Effector memory CD8-positive, alpha-beta T cell (primary cell): Measurements from ENCODE around the gene ZFPM1.

Experiments
- ATAC-seq: fragments of 150-1000 bp; cut with Tn5 transposase; replicated peaks from 2 replicates; pipeline ENCODE4 v1.10.0; 2021; ENCODE audit warnings: mild to moderate bottlenecking, moderate library complexity
- DNase-seq, 3 experiments: peaks; one replicate each; pipeline ENCODE4 v3.0.0; 2021
- H3K27ac Mint-ChIP-seq, 2 donors: one replicate each; pipeline ENCODE4 v1.8.0; 2022; ENCODE audit warnings: mild to moderate bottlenecking in 2 of 2, mixed read lengths in 2 of 2, moderate library complexity in 2 of 2
- H3K27me3 Mint-ChIP-seq, 2 donors: one replicate each; pipeline ENCODE4 v1.8.0; 2022; ENCODE audit warnings: mixed read lengths in 2 of 2
- H3K36me3 Mint-ChIP-seq: one replicate; pipeline ENCODE4 v1.8.0; 2022; ENCODE audit warnings: mild to moderate bottlenecking, moderate library complexity, mixed read lengths; ENCODE audit not compliant: insufficient read depth
- H3K4me1 Mint-ChIP-seq, 2 donors: one replicate each; pipeline ENCODE4 v1.8.0; 2022; ENCODE audit warnings: low read depth in 2 of 2, mixed read lengths in 2 of 2
- H3K4me3 Mint-ChIP-seq, 2 donors: one replicate each; pipeline ENCODE4 v1.8.0; 2022; ENCODE audit warnings: mild to moderate bottlenecking in 2 of 2, mixed read lengths in 2 of 2, moderate library complexity in 2 of 2
- H3K9me3 Mint-ChIP-seq, 2 donors: one replicate each; pipeline ENCODE4 v1.8.0; 2022; ENCODE audit warnings: mixed read lengths in 2 of 2

Gene ZFPM1

DNA sequence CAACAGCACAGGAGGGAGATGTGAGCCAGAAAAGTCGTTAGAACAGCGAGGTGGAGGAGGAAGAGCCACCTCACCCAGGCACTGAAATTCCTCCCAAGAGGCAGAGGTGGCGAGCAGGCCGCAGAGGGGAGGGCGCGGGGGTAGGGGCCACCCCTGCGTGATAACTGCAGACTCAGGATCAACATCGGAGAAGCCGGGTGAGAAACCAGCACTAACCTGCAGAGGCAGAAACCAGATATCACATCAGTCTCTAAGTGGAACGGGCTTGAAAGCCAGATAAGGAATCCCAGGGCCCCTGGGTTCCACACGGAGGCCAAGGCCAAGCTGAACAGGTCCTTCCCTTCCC is 77.8 kb downstream of the ZFPM1 start:
- no peaks in the 10 kb centered on the region for H3K27me3 Mint-ChIP-seq
- no peak for DNase-seq
- no peak for ATAC-seq
- H3K4me3 Mint-ChIP-seq = no peak overlapping the region
- H3K36me3 Mint-ChIP-seq = peaks cover 33% of the 10 kb centered on the region
- H3K4me1 Mint-ChIP-seq = peaks cover 8% of the 10 kb centered on the region in 2 donors
- H3K27ac Mint-ChIP-seq = peak overlapping the region in 1 of 2 donors; percentile 65
- no peaks in the 10 kb centered on the region for H3K9me3 Mint-ChIP-seq

DNA sequence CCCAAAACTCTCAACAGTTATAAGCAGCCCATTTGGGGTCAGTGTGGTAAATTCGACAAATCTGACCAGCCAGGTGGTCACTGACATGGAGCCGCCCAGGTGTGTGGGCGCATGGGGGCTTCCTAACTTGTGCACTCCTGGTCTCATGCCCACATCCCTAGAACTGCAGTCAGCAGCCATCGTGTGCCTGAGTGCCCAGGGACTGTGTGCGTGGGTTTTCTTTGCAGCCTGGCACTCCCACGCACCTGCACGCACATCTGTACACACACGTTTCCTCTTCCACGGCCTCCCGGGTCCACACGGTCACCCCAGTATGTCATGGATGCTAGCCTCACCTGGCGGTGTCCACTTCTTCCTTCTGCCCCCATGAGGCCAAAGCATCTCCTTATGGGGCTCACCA is 78.3 kb downstream of the ZFPM1 start:
- no peaks in the 10 kb centered on the region for H3K27me3 Mint-ChIP-seq
- H3K4me1 Mint-ChIP-seq = peaks cover 10 to 11% of the 10 kb centered on the region in 2 donors
- DNase-seq (no peak), ATAC-seq (no peak)
- no peak overlapping the region for H3K4me3 Mint-ChIP-seq
- H3K9me3 Mint-ChIP-seq = no peaks in the 10 kb centered on the region
- H3K36me3 Mint-ChIP-seq = peaks cover 36% of the 10 kb centered on the region
- H3K27ac Mint-ChIP-seq = peak overlapping the region in 1 of 2 donors; percentile 31

DNA sequence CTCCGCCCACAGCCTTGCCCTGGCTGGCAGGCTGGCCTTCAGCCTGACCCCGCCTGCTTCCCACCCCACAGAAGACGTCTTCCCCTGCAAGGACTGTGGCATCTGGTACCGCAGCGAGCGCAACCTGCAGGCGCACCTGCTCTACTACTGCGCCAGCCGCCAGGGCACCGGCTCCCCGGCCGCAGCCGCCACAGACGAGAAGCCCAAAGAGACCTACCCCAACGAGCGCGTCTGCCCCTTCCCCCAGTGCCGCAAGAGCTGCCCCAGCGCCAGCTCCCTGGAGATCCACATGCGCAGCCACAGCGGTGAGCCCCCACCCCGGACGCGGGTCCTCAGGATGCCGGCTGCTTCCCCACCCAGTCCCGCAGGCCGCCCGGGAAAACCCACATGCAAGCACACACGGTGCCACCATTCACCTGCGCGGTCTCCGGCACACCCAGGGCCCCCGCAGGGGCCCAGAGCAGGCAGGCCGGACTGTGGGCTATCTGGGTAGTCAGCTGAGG is 78.9 kb downstream of the ZFPM1 start:
- H3K27me3 Mint-ChIP-seq = no peaks in the 10 kb centered on the region
- ATAC-seq (no peak), DNase-seq (no peak)
- H3K4me3 Mint-ChIP-seq = no peak overlapping the region
- H3K9me3 Mint-ChIP-seq = no peaks in the 10 kb centered on the region
- H3K27ac Mint-ChIP-seq = peak overlapping the region in 1 of 2 donors; percentile 31
- peaks cover 39% of the 10 kb centered on the region for H3K36me3 Mint-ChIP-seq
- H3K4me1 Mint-ChIP-seq = peaks cover 10 to 11% of the 10 kb centered on the region in 2 donors

DNA sequence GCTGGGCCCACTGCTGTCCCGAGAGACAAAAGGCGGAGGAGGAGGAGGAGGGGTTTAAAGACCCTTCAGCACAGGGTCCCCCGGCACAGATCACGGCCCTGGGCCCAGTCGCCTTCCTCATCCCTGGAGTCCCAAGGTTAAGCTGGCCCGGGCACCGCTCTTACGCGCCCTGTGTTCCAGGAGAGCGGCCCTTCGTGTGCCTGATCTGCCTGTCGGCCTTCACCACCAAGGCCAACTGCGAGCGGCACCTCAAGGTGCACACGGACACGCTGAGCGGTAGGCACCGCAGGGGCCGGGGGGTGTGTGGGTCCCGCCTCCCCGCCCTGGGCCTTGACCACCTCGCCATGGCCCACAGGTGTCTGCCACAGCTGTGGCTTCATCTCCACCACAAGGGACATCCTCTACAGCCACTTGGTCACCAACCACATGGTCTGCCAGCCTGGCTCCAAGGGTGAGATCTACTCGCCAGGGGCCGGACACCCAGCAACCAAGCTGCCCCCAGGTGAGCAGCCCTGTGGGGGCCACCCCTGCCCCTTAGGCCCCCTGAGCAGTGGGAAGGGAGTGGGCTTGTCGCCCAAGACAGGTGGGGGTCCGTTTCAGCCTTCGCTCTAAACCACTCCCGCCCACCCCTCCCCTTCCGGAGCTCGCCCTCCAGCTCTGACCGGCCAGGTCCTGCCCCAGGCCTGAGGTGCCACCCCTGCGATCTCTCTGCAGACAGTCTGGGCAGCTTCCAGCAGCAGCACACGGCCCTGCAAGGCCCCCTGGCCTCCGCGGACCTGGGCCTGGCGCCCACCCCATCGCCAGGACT is 79.6 kb downstream of the ZFPM1 start:
- H3K27ac Mint-ChIP-seq = no peak overlapping the region
- no peak overlapping the region for H3K4me3 Mint-ChIP-seq
- no peaks in the 10 kb centered on the region for H3K9me3 Mint-ChIP-seq
- H3K4me1 Mint-ChIP-seq = peaks cover 10 to 11% of the 10 kb centered on the region in 2 donors
- no peak for DNase-seq
- peaks cover 41% of the 10 kb centered on the region for H3K36me3 Mint-ChIP-seq
- ATAC-seq = no peak
- H3K27me3 Mint-ChIP-seq = no peaks in the 10 kb centered on the region

DNA sequence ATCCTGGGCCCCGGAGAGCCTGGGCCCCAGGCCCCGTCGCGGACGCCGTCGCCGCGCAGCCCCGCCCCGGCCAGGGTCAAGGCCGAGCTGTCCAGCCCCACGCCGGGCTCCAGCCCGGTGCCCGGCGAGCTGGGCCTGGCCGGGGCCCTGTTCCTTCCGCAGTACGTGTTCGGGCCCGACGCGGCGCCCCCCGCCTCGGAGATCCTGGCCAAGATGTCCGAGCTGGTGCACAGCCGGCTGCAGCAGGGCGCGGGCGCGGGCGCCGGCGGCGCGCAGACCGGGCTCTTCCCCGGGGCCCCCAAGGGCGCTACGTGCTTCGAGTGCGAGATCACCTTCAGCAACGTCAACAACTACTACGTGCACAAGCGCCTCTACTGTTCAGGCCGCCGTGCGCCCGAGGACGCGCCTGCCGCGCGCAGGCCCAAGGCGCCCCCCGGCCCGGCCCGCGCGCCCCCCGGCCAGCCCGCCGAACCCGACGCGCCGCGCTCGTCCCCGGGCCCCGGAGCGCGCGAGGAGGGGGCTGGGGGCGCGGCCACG is 80.4 kb downstream of the ZFPM1 start:
- H3K27ac Mint-ChIP-seq = no peak overlapping the region
- no peaks in the 10 kb centered on the region for H3K9me3 Mint-ChIP-seq
- no peak overlapping the region for H3K4me3 Mint-ChIP-seq
- H3K27me3 Mint-ChIP-seq = peaks cover 0 to 2% of the 10 kb centered on the region in 2 donors
- no peak for DNase-seq
- H3K4me1 Mint-ChIP-seq = peaks cover 13 to 17% of the 10 kb centered on the region in 2 donors
- no peak for ATAC-seq
- H3K36me3 Mint-ChIP-seq = peaks cover 48% of the 10 kb centered on the region

DNA sequence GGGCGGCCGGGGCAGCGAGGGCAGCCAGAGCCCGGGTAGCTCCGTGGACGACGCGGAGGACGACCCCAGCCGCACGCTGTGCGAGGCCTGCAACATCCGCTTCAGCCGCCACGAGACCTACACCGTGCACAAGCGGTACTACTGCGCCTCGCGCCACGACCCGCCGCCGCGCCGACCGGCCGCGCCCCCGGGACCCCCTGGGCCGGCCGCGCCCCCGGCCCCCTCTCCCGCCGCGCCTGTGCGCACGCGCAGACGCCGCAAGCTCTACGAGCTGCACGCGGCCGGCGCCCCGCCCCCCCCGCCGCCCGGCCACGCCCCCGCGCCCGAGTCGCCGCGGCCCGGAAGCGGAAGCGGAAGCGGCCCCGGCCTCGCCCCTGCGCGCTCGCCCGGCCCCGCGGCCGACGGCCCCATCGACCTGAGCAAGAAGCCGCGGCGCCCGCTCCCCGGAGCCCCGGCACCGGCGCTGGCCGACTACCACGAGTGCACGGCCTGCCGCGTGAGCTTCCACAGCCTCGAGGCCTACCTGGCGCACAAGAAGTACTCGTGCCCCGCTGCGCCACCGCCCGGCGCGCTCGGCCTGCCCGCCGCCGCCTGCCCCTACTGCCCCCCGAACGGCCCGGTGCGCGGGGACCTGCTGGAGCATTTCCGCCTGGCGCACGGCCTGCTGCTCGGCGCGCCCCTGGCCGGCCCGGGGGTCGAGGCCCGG is 81.0 kb downstream of the ZFPM1 start:
- ATAC-seq (peak; percentile 81), DNase-seq (peak; percentile 47 to 66 (median 51))
- Mint-ChIP-seq H3K4me3 (peak overlapping the region; percentile 68 to 80), H3K36me3 (peaks cover 49% of the 10 kb centered on the region), H3K27ac (no peak overlapping the region), H3K4me1 (peaks cover 17 to 21% of the 10 kb centered on the region in 2 donors), H3K27me3 (peaks cover 0 to 8% of the 10 kb centered on the region in 2 donors), H3K9me3 (no peaks in the 10 kb centered on the region)

DNA sequence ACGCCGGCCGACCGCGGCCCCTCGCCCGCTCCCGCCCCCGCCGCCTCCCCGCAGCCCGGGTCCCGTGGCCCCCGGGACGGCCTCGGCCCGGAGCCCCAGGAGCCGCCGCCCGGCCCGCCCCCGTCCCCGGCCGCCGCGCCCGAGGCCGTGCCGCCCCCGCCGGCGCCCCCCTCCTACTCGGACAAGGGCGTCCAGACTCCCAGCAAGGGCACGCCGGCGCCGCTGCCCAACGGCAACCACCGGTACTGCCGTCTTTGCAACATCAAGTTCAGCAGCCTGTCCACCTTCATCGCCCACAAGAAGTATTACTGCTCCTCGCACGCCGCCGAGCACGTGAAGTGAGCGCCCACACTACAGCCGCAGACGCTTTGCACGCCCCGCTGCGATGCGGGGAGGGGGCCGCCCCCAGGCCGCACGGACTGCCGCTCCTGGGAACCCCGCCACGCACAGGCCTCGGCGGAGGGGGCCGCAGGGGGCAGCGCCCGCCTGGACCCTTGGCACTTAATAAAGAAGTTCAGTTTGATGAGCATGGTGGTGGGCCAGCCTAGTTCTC is 81.6 kb downstream of the ZFPM1 start:
- ATAC-seq (peak; percentile 25), DNase-seq (peak in 1 of 3 experiments; percentile 23)
- Mint-ChIP-seq H3K9me3 (no peaks in the 10 kb centered on the region), H3K27me3 (peaks cover 0 to 15% of the 10 kb centered on the region in 2 donors), H3K36me3 (peaks cover 52% of the 10 kb centered on the region), H3K4me3 (peak overlapping the region; percentile 68 to 80), H3K4me1 (peaks cover 17 to 21% of the 10 kb centered on the region in 2 donors), H3K27ac (peak overlapping the region in 1 of 2 donors; percentile 75)

DNA sequence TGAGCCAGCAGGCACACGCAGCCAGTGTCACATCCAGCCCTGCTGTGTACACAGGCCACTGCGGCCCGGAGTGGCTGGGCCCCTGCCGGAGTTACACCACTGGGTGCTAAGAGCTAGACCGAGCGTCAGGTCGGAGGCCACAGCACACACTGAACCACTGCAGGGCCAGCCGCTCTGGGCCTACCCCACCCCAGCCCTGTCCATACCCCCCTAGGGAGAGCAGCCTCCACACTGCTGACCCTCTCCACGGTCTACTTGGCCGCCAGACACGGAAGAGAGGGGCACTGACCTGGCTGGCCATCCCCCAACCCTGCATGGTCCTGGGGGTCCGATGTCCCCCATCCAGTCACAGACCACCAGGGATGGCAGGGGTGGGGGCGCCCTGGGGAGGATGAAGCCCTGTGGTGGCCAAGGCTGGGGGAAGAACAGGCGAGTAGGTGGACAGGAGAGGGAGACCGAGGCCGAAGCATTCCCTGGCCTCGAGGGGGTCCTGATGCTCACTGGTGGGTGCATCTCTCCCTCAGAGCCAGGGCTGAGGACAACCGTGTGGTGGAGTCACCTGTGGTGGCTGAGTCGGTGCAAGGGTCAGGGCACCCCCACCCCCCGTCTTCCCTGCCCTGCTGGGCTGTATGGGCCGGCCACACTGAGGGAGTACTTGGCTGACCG is 82.2 kb downstream of the ZFPM1 start:
- Mint-ChIP-seq H3K9me3 (no peaks in the 10 kb centered on the region), H3K36me3 (peaks cover 52% of the 10 kb centered on the region), H3K27ac (peak overlapping the region in 1 of 2 donors; percentile 75), H3K4me3 (peak overlapping the region; percentile 68 to 80), H3K4me1 (peaks cover 17 to 22% of the 10 kb centered on the region in 2 donors), H3K27me3 (peaks cover 0 to 16% of the 10 kb centered on the region in 2 donors)
- ATAC-seq (no peak), DNase-seq (no peak)

DNA sequence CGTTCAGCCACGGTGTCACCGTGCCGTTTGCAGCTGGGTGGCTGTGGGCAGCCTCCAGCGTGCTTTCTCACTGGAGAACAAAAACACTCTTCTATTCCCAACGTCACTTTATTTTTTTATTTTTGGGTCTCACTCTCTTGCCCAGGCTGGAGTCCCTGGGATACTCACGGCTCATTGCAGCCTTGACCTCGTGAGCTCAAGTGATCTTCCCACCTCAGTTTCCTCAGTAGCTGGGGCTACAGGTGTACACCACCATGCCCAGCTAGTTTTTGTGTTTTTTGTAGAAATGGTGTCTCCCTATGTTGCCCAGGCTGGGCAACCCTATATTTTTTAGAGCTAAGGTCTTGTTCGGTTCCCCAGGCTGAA is 82.8 kb downstream of the ZFPM1 start:
- no peak for DNase-seq
- no peak for ATAC-seq
- H3K4me3 Mint-ChIP-seq = peak overlapping the region; percentile 68 to 80
- H3K27me3 Mint-ChIP-seq = peaks cover 0 to 16% of the 10 kb centered on the region in 2 donors
- H3K9me3 Mint-ChIP-seq = no peaks in the 10 kb centered on the region
- peaks cover 17 to 25% of the 10 kb centered on the region in 2 donors for H3K4me1 Mint-ChIP-seq
- peaks cover 47% of the 10 kb centered on the region for H3K36me3 Mint-ChIP-seq
- H3K27ac Mint-ChIP-seq = peak overlapping the region; percentile 44 to 75

DNA sequence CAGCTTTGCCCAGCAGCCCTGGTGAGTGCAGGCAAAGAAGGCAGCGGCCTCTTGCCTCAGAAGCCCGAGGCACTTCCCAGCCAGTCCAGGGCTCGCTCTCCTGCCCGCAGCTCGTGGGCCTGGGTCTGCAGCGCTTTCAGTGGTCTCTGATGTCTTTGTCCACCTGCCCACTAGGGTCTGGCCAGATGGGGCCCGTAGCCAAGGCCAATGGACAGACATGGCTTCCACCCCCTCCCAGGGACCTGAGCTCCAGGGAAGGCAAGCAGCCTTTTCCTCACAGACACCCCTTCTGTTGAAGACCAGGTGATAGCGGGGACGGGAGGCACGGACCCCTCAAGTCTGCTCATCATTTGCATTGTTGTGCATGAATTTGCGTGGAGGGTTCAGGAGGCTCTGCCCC is 83.4 kb downstream of the ZFPM1 start:
- peaks cover 0 to 16% of the 10 kb centered on the region in 2 donors for H3K27me3 Mint-ChIP-seq
- H3K27ac Mint-ChIP-seq = peak overlapping the region in 1 of 2 donors; percentile 44
- H3K36me3 Mint-ChIP-seq = peaks cover 44% of the 10 kb centered on the region
- H3K4me1 Mint-ChIP-seq = peaks cover 17 to 25% of the 10 kb centered on the region in 2 donors
- ATAC-seq = no peak
- H3K4me3 Mint-ChIP-seq = no peak overlapping the region
- no peaks in the 10 kb centered on the region for H3K9me3 Mint-ChIP-seq
- DNase-seq = no peak

DNA sequence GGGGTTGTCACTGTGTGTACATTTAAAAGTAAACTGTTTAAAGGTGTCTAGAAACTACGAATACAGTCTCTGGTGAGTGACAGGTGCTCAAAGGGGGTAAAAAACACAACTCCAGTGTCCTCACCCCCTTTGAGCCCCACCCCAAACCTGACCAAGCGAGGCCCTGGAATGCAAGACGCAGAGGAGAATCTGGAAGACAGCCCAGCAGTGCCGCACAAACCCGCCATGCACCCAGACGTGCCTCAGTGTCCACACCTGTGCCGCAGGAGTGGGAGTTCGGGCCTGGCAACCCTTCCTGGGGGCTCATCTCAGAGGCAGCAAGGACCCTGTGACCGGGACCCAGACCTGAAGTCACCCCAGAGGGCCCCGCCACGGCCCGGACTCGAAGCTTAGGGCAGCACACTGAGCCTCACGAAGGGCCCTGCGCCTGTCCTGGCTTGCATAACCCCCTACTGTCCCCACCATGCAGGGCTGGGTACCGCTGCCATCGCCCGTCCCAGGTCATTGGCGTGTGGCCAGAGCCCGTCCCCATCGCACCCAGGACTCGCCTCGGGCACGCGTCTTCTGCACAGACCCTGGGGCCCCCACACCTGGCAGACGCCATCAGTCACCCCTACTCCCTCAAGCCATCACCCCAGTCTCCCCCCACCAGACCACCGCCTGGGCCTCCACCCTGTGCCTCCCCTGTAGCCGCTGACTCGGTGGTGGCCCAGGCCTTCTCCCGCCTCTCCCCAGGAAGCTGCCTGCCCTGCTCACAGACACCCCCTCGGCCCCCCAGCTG is 84.1 kb downstream of the ZFPM1 start:
- Mint-ChIP-seq H3K9me3 (no peaks in the 10 kb centered on the region), H3K27me3 (peaks cover 0 to 16% of the 10 kb centered on the region in 2 donors), H3K4me1 (peaks cover 17 to 25% of the 10 kb centered on the region in 2 donors), H3K36me3 (peaks cover 37% of the 10 kb centered on the region), H3K27ac (peak overlapping the region; percentile 75 to 81), H3K4me3 (no peak overlapping the region)
- no peak for ATAC-seq
- no peak for DNase-seq

DNA sequence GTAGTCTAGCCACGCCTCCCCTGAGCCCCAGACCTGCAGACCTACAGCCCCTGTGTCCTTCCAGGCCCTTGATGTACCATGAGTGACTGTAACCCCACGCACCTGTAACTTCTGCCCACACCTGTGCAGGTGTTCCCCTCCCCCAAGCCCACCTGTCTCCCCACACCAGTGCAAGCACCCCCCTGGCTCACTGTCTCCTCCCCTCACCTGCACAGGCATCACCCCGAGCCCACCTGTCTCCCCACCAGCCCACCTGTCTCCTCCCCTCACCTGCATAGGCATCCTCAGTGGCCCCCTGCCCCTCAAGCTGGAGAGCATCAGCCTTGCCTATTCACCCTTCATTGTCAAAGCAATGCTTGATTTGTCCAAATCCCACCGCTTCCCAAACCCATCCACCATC is 84.8 kb downstream of the ZFPM1 start:
- H3K27me3 Mint-ChIP-seq = peaks cover 0 to 16% of the 10 kb centered on the region in 2 donors
- peaks cover 0 to 1% of the 10 kb centered on the region in 2 donors for H3K9me3 Mint-ChIP-seq
- DNase-seq (no peak), ATAC-seq (no peak)
- H3K27ac Mint-ChIP-seq = peak overlapping the region; percentile 75 to 81
- H3K4me3 Mint-ChIP-seq = peak overlapping the region; percentile 13 to 55
- H3K36me3 Mint-ChIP-seq = peaks cover 37% of the 10 kb centered on the region
- peaks cover 20 to 27% of the 10 kb centered on the region in 2 donors for H3K4me1 Mint-ChIP-seq
